ENCODE measurements around the gene CEBPA. TPM values are rescaled to one million over a fixed set of nuclear protein-coding genes. Genes with fewer than 3 reads are reported as not detected.
A peak's percentile ranks its signal among the peaks of the same experiment; 100 is the strongest.

Gene CEBPA
- total RNA-seq, 4 donors from 2014 or later = 27.1 to 33.5 (median 31.5) TPM

GRCh38 chr19:33274663-33275558 lies 27.4 kb downstream of the CEBPA start:
- Histone ChIP-seq H3K4me1 (peaks cover 20 to 42% (median 22%) of the 10 kb centered on the region in 3 donors), H3K27me3 (no peaks in the 10 kb centered on the region), H3K9me3 (no peaks in the 10 kb centered on the region), H3K27ac (peak overlapping the region; percentile 47 to 71 (median 58)), H3K36me3 (no peaks in the 10 kb centered on the region), H3K4me3 (no peak overlapping the region)
- TF ChIP-seq POLR2A (IDR thresholded peaks at IDR 0.05) = no peak
- TF ChIP-seq CTCF (IDR thresholded peaks at IDR 0.05) = no peak
- no peak for DNase-seq
- intact Hi-C loops (cut with DNase I) = no loop called here
- 57 to 74% methylated on average over 8 to 10 of the region's 17 CpGs for WGBS, 2 donors

- Histone ChIP-seq H3K4me1 (peaks cover 20 to 42% (median 22%) of the 10 kb centered on the region in 3 donors), H3K36me3 (no peaks in the 10 kb centered on the region), H3K9me3 (no peaks in the 10 kb centered on the region), H3K4me3 (no peak overlapping the region), H3K27me3 (no peaks in the 10 kb centered on the region), H3K27ac (peak overlapping the region; percentile 47 to 71 (median 58))
- TF ChIP-seq POLR2A (IDR thresholded peaks at IDR 0.05) (no peak), CTCF (IDR thresholded peaks at IDR 0.05) (no peak)
- DNase-seq = no peak
- WGBS, 2 donors = 7 to 42% methylated on average over 2 to 12 of the region's 16 CpGs
- intact Hi-C loops (cut with DNase I) = no loop called here
These were observed 28.3 kb downstream of the CEBPA start for GRCh38 chr19:33273881-33274662.

- Histone ChIP-seq H3K36me3 (no peaks in the 10 kb centered on the region), H3K4me1 (peaks cover 20 to 42% (median 22%) of the 10 kb centered on the region in 3 donors), H3K4me3 (no peak overlapping the region), H3K27ac (peak overlapping the region; percentile 37 to 71 (median 54)), H3K9me3 (no peaks in the 10 kb centered on the region), H3K27me3 (no peaks in the 10 kb centered on the region)
- intact Hi-C loops (cut with DNase I) = no loop called here
- no peak for DNase-seq
- 27 to 52% methylated on average over 7 of the region's 26 CpGs for WGBS, 2 donors
- TF ChIP-seq POLR2A (IDR thresholded peaks at IDR 0.05) = no peak
- TF ChIP-seq CTCF (IDR thresholded peaks at IDR 0.05) = no peak
These were observed 29.1 kb downstream of the CEBPA start for GRCh38 chr19:33273065-33273736.

GRCh38 chr19:33271246-33272021 lies 30.9 kb downstream of the CEBPA start:
- 63 to 74% methylated on average over 4 of the region's 12 CpGs for WGBS, 2 donors
- Histone ChIP-seq H3K27me3 (no peaks in the 10 kb centered on the region), H3K27ac (no peak overlapping the region), H3K4me1 (peaks cover 20 to 42% (median 22%) of the 10 kb centered on the region in 3 donors), H3K4me3 (no peak overlapping the region), H3K36me3 (no peaks in the 10 kb centered on the region), H3K9me3 (no peaks in the 10 kb centered on the region)
- intact Hi-C loops (cut with DNase I) = no loop called here
- TF ChIP-seq CTCF (IDR thresholded peaks at IDR 0.05) (no peak), POLR2A (IDR thresholded peaks at IDR 0.05) (no peak)
- DNase-seq = no peak

Measured in esophagus squamous epithelium (tissue), 5 donors.